Left renal cortex interstitium (tissue), 4 donors: Measurements from ENCODE around the gene STARD10. TPM values are rescaled to one million over a fixed set of nuclear protein-coding genes. Genes with fewer than 3 reads are reported as not detected.

Experiments
- DNase-seq, 4 donors: peaks; one replicate each; pipeline ENCODE4 v3.0.0-alpha.2; 2013; ENCODE audit warnings: low read depth in 4 of 4, low spot score in 2 of 4, missing footprints in 1 of 4
- polyA plus RNA-seq, 4 donors: library from polyadenylated mRNA; unstranded; fragments of 120-200 nt; gene quantifications; one replicate each; pipeline ENCODE4 v1.2.1, GENCODE V29; 2013; ENCODE audit not compliant: insufficient read length in 4 of 4

STARD10 gene
- polyA plus RNA-seq, 4 donors, result 70.6 to 84.7 (median 82.3) TPM

DNA sequence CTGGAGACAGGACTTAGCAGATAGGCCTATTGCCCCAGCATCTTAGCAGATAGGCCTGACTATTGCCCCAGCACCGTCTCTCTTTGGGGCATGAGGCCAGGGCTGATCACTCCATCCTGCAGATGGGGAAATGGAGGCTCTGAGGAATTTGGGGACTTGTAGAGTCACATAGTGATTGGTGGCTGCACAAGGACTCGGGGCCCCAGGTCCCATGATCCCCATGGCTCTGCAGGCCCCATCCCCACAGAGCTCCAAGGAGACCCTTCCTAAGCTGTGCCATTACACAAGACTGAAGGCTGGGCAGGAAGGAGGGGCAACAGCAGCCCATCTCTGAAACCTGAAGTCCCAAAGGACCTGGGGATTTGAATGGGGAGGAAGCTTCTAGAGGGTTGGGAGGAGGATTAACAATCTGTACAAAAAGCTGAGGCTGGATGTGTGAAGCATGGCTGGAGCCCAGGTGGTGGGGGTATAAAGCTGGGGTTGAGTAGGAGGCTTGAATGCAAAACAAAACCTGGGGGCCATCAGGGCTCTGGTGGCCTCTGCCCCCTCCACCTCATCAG lies 43.2 kb downstream of the STARD10 start:
- DNase-seq, result no peak

GRCh38 chr11:72750086-72750485 lies 43.8 kb downstream of the STARD10 start:
- no peak for DNase-seq

GRCh38 chr11:72747289-72747855 lies 46.5 kb downstream of the STARD10 start:
- DNase-seq, result no peak

- no peak for DNase-seq
These were observed 47.0 kb downstream of the STARD10 start for GRCh38 chr11:72746821-72747220.

- DNase-seq, result no peak
These were observed 47.8 kb downstream of the STARD10 start for GRCh38 chr11:72745925-72746550.

GRCh38 chr11:72745511-72745910 lies 48.3 kb downstream of the STARD10 start:
- DNase-seq, result no peak

DNA sequence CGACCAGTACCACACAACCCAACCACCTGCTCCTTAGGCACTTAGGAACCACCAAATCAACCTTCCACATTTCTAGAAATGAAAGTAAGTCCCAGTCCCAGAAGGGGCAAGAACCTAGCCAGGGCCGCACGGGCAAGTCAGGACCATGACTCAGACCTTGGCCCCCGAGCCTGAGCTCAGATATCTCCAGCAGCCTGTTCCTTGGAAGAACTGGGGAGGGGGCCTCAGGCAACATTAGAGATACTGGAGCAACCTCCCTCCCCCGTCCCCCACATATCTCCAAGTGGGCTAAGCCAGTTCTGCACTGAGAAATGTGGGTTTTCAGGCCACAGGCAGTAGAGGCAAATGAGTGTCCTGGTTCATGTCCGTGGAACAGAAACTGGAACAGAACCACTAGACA lies 49.4 kb downstream of the STARD10 start:
- DNase-seq, result no peak

GRCh38 chr11:72743321-72744221 lies 50.3 kb downstream of the STARD10 start:
- DNase-seq, result no peak

- DNase-seq, result no peak
These were observed 51.1 kb downstream of the STARD10 start for GRCh38 chr11:72742513-72743320.

DNA sequence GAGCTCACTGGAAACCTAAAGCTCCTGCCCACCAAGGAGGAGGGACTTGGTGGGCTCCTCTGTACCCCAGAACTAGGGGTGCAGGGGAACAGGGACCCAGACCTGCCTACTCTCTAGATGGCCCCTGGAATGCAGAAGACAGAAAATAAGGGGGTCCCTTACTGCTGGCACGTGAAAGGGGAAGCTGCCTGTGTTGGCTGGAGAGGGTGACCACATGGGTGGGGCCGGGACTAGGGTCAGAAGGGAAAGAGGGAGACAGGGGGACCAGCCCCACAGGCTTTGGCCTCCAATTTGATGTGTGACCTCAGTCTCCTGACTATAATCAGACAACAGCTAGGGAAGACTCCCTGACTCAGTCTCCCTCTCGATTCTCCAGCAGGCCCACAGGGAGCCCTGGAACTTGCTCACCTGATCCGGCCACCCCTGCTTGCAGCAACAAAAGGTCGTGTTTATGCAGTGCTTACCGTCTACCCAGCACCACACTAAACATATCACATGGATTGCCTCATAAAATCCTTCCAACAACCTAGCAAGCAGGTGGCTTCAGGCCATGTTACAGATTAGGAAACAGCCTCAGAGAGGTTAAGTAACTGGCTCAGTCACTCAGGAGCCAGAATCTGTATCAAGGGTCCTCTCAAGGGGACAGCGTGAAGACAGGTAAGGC lies 51.9 kb downstream of the STARD10 start:
- DNase-seq, result no peak

DNA sequence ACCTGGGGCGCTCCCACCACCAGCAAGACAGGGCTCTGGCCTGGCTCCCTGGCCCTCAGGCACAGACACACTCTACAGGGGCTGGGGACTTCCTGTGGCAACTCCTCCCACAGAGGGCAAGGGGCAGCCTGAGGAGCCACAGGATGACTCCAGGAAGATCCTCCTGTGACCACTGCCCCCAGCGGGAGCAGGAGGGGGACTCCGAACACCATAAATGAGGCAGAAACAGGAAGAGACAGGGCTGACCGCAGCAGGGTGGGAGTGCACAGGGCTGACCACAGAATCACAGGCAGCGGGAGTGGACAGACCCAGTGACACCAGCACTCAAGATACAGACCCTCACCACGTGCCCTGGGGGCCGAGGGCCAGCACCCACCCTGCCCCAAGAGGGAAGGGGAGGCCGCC lies 52.4 kb downstream of the STARD10 start:
- DNase-seq, result no peak

DNA sequence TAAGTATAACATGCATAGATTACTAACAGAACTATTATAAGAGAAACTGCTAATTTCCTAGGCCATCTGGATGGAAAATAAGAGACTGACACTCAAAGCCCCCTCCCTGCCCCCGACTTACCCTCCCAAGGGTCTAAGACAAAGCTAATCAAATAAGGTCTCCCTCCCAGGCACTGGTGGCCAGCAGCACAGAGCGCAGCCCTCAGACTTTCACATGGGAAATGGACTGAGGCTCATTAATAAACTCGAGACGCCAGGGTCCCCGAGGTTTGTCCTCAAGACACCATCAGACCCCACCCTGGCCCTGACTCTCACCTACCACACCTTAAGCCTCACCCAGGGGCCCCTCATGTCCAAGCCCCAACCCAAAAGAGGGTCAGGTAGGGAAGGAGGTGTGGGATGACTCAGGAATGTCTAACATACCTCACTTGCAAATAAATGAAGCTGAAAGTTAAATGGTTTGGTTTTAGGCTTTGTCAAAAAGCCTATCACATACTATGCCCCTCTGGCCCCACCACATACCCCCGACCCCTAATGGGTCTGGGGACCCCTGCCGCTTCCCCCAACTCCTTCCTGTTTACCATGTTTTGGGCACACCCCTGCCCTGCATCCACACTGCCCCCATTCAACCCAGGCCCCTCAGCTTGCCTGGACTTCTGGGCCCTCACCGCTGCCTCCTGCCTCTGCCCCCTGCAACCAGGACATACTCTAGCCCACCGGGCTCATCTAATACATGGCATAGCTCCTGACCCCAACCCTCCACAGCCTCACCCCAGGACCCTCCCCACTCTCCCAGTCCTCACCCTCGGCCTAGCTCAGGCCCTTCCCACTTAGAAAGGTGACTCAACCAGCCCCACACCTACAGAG lies 53.1 kb downstream of the STARD10 start:
- no peak for DNase-seq

DNA sequence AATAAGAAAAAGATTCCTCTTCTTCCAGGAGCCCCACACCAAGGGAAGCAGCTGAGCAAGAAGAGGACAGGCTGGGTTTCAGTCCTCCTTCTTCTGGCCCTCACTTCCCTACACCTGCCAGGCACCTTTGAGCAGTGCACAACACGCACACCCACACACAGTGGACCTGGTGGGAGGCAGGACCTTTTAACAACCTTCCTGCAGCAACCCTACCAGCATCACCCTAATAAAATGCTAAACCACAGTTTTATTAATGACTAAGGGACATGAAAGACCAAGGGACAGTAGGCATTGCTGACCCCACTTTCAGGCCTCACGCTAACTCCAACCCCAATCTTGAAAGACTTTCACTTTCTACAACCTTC lies 53.8 kb downstream of the STARD10 start:
- DNase-seq, result no peak

GRCh38 chr11:72739240-72740059 lies 54.4 kb downstream of the STARD10 start:
- no peak for DNase-seq

- no peak for DNase-seq
These were observed 55.4 kb downstream of the STARD10 start for GRCh38 chr11:72738199-72739141.

DNA sequence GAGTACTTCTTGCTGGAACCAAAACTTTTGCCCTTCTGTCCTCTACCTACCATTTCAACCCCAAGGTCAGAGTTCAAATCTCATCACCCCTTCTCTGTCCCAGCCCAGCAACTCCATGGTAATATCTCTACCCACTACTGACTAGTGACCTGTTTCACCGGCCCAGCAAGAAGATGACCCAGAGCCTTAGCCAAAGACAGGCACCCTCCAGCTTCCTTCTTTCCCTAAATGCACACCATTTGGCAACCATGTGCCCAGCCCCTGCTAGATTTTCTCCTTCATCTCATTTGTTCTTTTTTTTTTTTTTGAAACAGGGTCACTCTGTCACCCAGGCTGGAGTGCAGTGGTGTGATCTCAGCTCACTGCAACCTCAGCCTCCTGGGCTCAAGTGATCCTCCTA lies 56.5 kb downstream of the STARD10 start:
- DNase-seq, result no peak

DNA sequence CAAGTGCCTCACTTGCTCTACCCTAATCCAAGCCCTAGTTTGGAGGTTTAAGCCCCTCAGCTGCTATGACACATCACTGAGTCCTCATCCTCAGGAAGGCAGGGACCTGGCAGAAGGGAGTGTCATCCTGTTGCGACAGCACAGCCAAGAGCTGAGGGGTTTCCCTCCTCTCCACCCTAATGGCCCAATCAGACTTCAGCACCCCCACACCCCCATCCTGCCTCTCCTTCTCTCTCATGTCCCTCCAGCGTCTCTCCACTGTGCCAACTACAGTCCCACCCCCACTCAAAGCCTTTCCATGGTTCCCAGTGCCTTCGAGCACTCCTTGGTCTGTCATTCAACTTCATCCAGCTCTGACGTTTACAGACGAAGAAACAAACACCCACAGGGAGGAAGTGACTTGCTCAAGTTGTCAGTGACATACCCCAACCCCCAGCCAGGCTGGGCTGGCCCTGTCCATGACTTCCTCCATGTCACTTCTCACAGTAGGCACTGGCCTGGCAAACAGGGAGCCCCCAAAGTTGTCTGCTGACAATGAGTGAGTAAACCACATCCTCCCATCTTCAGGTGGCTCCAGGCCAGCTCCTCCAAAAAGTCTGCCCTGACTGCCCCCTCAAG lies 57.3 kb downstream of the STARD10 start:
- DNase-seq, result no peak
